ENCODE results near the gene TIAM1. TPM values are rescaled to one million over a fixed set of nuclear protein-coding genes. Genes with fewer than 3 reads are reported as not detected.
A peak's percentile ranks its signal among the peaks of the same experiment; 100 is the strongest.

Gene TIAM1
- total RNA-seq, 1 experiment from 2014 or later: 7.8 TPM

- H3K27ac ChIP-seq: peak overlapping the region; percentile 44
- H3K36me3 ChIP-seq: no peaks in the 10 kb centered on the region
- peak; percentile 78 to 85 for DNase-seq (ENCODE audit: low read depth in 1 of 2, low spot score in 2 of 2)
- peaks cover 39% of the 10 kb centered on the region for H3K4me1 ChIP-seq (replicated peaks)
- no peak overlapping the region for H3K4me3 ChIP-seq
- H3K27me3 ChIP-seq (replicated peaks): no peaks in the 10 kb centered on the region
- no peaks in the 10 kb centered on the region for H3K9me3 ChIP-seq (replicated peaks)
Observed at GRCh38 chr21:31366825-31367224, 22.8 kb upstream of the TIAM1 start.

- H3K9me3 ChIP-seq (replicated peaks): no peaks in the 10 kb centered on the region
- no peaks in the 10 kb centered on the region for H3K27me3 ChIP-seq (replicated peaks)
- H3K4me1 ChIP-seq (replicated peaks): peaks cover 15% of the 10 kb centered on the region
- no peaks in the 10 kb centered on the region for H3K36me3 ChIP-seq
- no peak overlapping the region for H3K4me3 ChIP-seq
- H3K27ac ChIP-seq: no peak overlapping the region
- DNase-seq (ENCODE audit: low read depth in 1 of 2, low spot score in 2 of 2): no peak
Observed at GRCh38 chr21:31364253-31364945, 20.3 kb upstream of the TIAM1 start.

- H3K4me3 ChIP-seq: no peak overlapping the region
- peaks cover 13% of the 10 kb centered on the region for H3K4me1 ChIP-seq (replicated peaks)
- DNase-seq (ENCODE audit: low read depth in 1 of 2, low spot score in 2 of 2): no peak
- no peaks in the 10 kb centered on the region for H3K9me3 ChIP-seq (replicated peaks)
- no peaks in the 10 kb centered on the region for H3K36me3 ChIP-seq
- no peaks in the 10 kb centered on the region for H3K27me3 ChIP-seq (replicated peaks)
- H3K27ac ChIP-seq: no peak overlapping the region
Observed at GRCh38 chr21:31363720-31364119, 19.7 kb upstream of the TIAM1 start.

GRCh38 chr21:31360717-31361116, 16.7 kb upstream of the TIAM1 start:
- no peak overlapping the region for H3K4me3 ChIP-seq
- no peaks in the 10 kb centered on the region for H3K27me3 ChIP-seq (replicated peaks)
- H3K36me3 ChIP-seq: no peaks in the 10 kb centered on the region
- DNase-seq (ENCODE audit: low read depth in 1 of 2, low spot score in 2 of 2): no peak
- H3K27ac ChIP-seq: no peak overlapping the region
- H3K4me1 ChIP-seq (replicated peaks): 0 out of 2 replicates have a peak, but pooled peaks cover 1% of the 10 kb centered on the region
- no peaks in the 10 kb centered on the region for H3K9me3 ChIP-seq (replicated peaks)

GRCh38 chr21:31358158-31358557, 14.1 kb upstream of the TIAM1 start:
- Histone ChIP-seq H3K27me3 (replicated peaks) (no peaks in the 10 kb centered on the region), H3K27ac (no peak overlapping the region), H3K36me3 (no peaks in the 10 kb centered on the region), H3K9me3 (replicated peaks) (no peaks in the 10 kb centered on the region), H3K4me3 (no peak overlapping the region), H3K4me1 (replicated peaks) (peaks cover 18% of the 10 kb centered on the region)
- no peak for DNase-seq (ENCODE audit: low read depth in 1 of 2, low spot score in 2 of 2)

GRCh38 chr21:31356440-31356839, 12.4 kb upstream of the TIAM1 start:
- no peaks in the 10 kb centered on the region for H3K27me3 ChIP-seq (replicated peaks)
- DNase-seq (ENCODE audit: low read depth in 1 of 2, low spot score in 2 of 2): no peak
- no peak overlapping the region for H3K27ac ChIP-seq
- no peak overlapping the region for H3K4me3 ChIP-seq
- no peaks in the 10 kb centered on the region for H3K9me3 ChIP-seq (replicated peaks)
- no peaks in the 10 kb centered on the region for H3K36me3 ChIP-seq
- H3K4me1 ChIP-seq (replicated peaks): peaks cover 26% of the 10 kb centered on the region

GRCh38 chr21:31354604-31355443, 10.8 kb upstream of the TIAM1 start:
- Histone ChIP-seq H3K9me3 (replicated peaks) (no peaks in the 10 kb centered on the region), H3K27ac (no peak overlapping the region), H3K4me3 (no peak overlapping the region), H3K27me3 (replicated peaks) (no peaks in the 10 kb centered on the region), H3K4me1 (replicated peaks) (peaks cover 32% of the 10 kb centered on the region), H3K36me3 (no peaks in the 10 kb centered on the region)
- DNase-seq (ENCODE audit: low read depth in 1 of 2, low spot score in 2 of 2): peak; percentile 60 to 68

GRCh38 chr21:31354122-31354521, 10.1 kb upstream of the TIAM1 start:
- Histone ChIP-seq H3K27me3 (replicated peaks) (no peaks in the 10 kb centered on the region), H3K4me1 (replicated peaks) (peaks cover 32% of the 10 kb centered on the region), H3K36me3 (no peaks in the 10 kb centered on the region), H3K4me3 (no peak overlapping the region), H3K27ac (no peak overlapping the region), H3K9me3 (replicated peaks) (no peaks in the 10 kb centered on the region)
- no peak for DNase-seq (ENCODE audit: low read depth in 1 of 2, low spot score in 2 of 2)

GRCh38 chr21:31352836-31353235, 8.8 kb upstream of the TIAM1 start:
- Histone ChIP-seq H3K27me3 (replicated peaks) (no peaks in the 10 kb centered on the region), H3K36me3 (no peaks in the 10 kb centered on the region), H3K4me1 (replicated peaks) (peaks cover 35% of the 10 kb centered on the region), H3K4me3 (no peak overlapping the region), H3K27ac (no peak overlapping the region), H3K9me3 (replicated peaks) (no peaks in the 10 kb centered on the region)
- no peak for DNase-seq (ENCODE audit: low read depth in 1 of 2, low spot score in 2 of 2)

- Histone ChIP-seq H3K9me3 (replicated peaks) (no peaks in the 10 kb centered on the region), H3K4me3 (no peak overlapping the region), H3K27me3 (replicated peaks) (no peaks in the 10 kb centered on the region), H3K4me1 (replicated peaks) (peaks cover 41% of the 10 kb centered on the region), H3K27ac (no peak overlapping the region), H3K36me3 (no peaks in the 10 kb centered on the region)
- DNase-seq (ENCODE audit: low read depth in 1 of 2, low spot score in 2 of 2): no peak
Observed at GRCh38 chr21:31351960-31352359, 7.9 kb upstream of the TIAM1 start.

- Histone ChIP-seq H3K4me1 (replicated peaks) (peaks cover 41% of the 10 kb centered on the region), H3K27me3 (replicated peaks) (no peaks in the 10 kb centered on the region), H3K27ac (no peak overlapping the region), H3K36me3 (no peaks in the 10 kb centered on the region), H3K4me3 (no peak overlapping the region), H3K9me3 (replicated peaks) (no peaks in the 10 kb centered on the region)
- DNase-seq (ENCODE audit: low read depth in 1 of 2, low spot score in 2 of 2): peak; percentile 57 to 78
Observed at GRCh38 chr21:31351438-31351837, 7.4 kb upstream of the TIAM1 start.

GRCh38 chr21:31349208-31349607, 5.1 kb upstream of the TIAM1 start:
- H3K9me3 ChIP-seq (replicated peaks): no peaks in the 10 kb centered on the region
- no peak overlapping the region for H3K27ac ChIP-seq
- H3K36me3 ChIP-seq: no peaks in the 10 kb centered on the region
- DNase-seq (ENCODE audit: low read depth in 1 of 2, low spot score in 2 of 2): no peak
- H3K4me3 ChIP-seq: no peak overlapping the region
- H3K27me3 ChIP-seq (replicated peaks): 0 out of 2 replicates have a peak, but pooled peaks cover 5% of the 10 kb centered on the region
- peaks cover 30% of the 10 kb centered on the region for H3K4me1 ChIP-seq (replicated peaks)

- H3K27ac ChIP-seq: no peak overlapping the region
- DNase-seq (ENCODE audit: low read depth in 1 of 2, low spot score in 2 of 2): no peak
- H3K4me3 ChIP-seq: no peak overlapping the region
- H3K27me3 ChIP-seq (replicated peaks): 0 out of 2 replicates have a peak, but pooled peaks cover 5% of the 10 kb centered on the region
- no peaks in the 10 kb centered on the region for H3K36me3 ChIP-seq
- no peaks in the 10 kb centered on the region for H3K9me3 ChIP-seq (replicated peaks)
- H3K4me1 ChIP-seq (replicated peaks): peaks cover 32% of the 10 kb centered on the region
Observed at GRCh38 chr21:31348188-31348587, 4.1 kb upstream of the TIAM1 start.

GRCh38 chr21:31347435-31348032, 3.5 kb upstream of the TIAM1 start:
- Histone ChIP-seq H3K36me3 (no peaks in the 10 kb centered on the region), H3K27me3 (replicated peaks) (0 out of 2 replicates have a peak, but pooled peaks cover 5% of the 10 kb centered on the region), H3K27ac (no peak overlapping the region), H3K9me3 (replicated peaks) (no peaks in the 10 kb centered on the region), H3K4me1 (replicated peaks) (peaks cover 34% of the 10 kb centered on the region), H3K4me3 (no peak overlapping the region)
- peak in 1 of 2 experiments; percentile 55 for DNase-seq (ENCODE audit: low read depth in 1 of 2, low spot score in 2 of 2)
